Lower lobe of right lung (tissue), 2 donors: Measurements from ENCODE around the gene BCL10. TPM values are rescaled to one million over a fixed set of nuclear protein-coding genes. Genes with fewer than 3 reads are reported as not detected.

ENCODE experiments used
- ATAC-seq, 2 donors: fragments of 200-7000 bp; cut with Tn5 transposase; one replicate each; pipeline ENCODE4 v1.9.1; 2020 to 2022; ENCODE audit warnings: mild to moderate bottlenecking in 2 of 2, moderate library complexity in 2 of 2
- DNase-seq: peaks from one replicate; pipeline ENCODE4 v3.0.0-alpha.2; 2020
- H3K27ac ChIP-seq: fragments of 200-600 bp; one replicate; pipeline ENCODE4 v1.8.0; 2022
- H3K27me3 ChIP-seq: fragments of 200-600 bp; one replicate; pipeline ENCODE4 v1.8.0; 2022; ENCODE audit warnings: low read depth
- H3K36me3 ChIP-seq: fragments of 200-600 bp; one replicate; pipeline ENCODE4 v1.8.0; 2022; ENCODE audit warnings: mild to moderate bottlenecking
- H3K4me1 ChIP-seq: fragments of 200-600 bp; one replicate; pipeline ENCODE4 v1.8.0; 2022
- H3K4me3 ChIP-seq: fragments of 200-600 bp; one replicate; pipeline ENCODE4 v1.8.0; 2022; ENCODE audit warnings: mild to moderate bottlenecking
- H3K9me3 ChIP-seq: fragments of 200-600 bp; one replicate; pipeline ENCODE4 v1.8.0; 2022
- CTCF ChIP-seq: fragments of 200-600 bp; IDR thresholded peaks from one replicate; pipeline ENCODE4 v1.8.0; 2022; ENCODE audit warnings: antibody characterized with exemption, mild to moderate bottlenecking
- intact Hi-C: fragments of 100-400 bp; cut with DNase I; formaldehyde crosslinking; loops from one replicate; pipeline ENCODE4 v1.11.0; 2022
- total RNA-seq: library from RNA; stranded (reverse); fragmentation: NEBNext Ultra II Directional; extraction: Animal tissue kit (Norgen Biotek cat#: 25700); gene quantifications from one replicate; pipeline ENCODE4 v1.2.1, GENCODE V29; 2021
- donor health status: DM: no; HTN: yes; CAD: no; lungs with severe emphysema.

Gene BCL10
- total RNA-seq, 1 donor from 2014 or later = 27.4 TPM

- H3K27me3 ChIP-seq = no peaks in the 10 kb centered on the region
- TF ChIP-seq CTCF = no peak
- H3K4me1 ChIP-seq = peaks cover 11% of the 10 kb centered on the region
- H3K27ac ChIP-seq = no peak overlapping the region
- ATAC-seq = peak in 1 of 2 donors; percentile 34
- H3K4me3 ChIP-seq = no peak overlapping the region
- H3K36me3 ChIP-seq = no peaks in the 10 kb centered on the region
- intact Hi-C loops = loop anchor here (5.0 kb wide), 1 partner anchor 268 kb away; no protein-coding TSS in a partner anchor
- DNase-seq = no peak
- no peaks in the 10 kb centered on the region for H3K9me3 ChIP-seq
These were observed 32.5 kb upstream of the BCL10 start for GRCh38 chr1:85308833-85309350.

- Histone ChIP-seq H3K4me1 (peaks cover 11% of the 10 kb centered on the region), H3K9me3 (no peaks in the 10 kb centered on the region), H3K27ac (no peak overlapping the region), H3K27me3 (no peaks in the 10 kb centered on the region), H3K4me3 (peak overlapping the region; percentile 8), H3K36me3 (no peaks in the 10 kb centered on the region)
- DNase-seq (peak; percentile 87), ATAC-seq (peak; percentile 95 to 98)
- TF ChIP-seq CTCF = peak; percentile 94
- intact Hi-C loops = loop anchor here (5.0 kb wide), 1 partner anchor 269 kb away; no protein-coding TSS in a partner anchor
These were observed 31.8 kb upstream of the BCL10 start for GRCh38 chr1:85307987-85308832.

GRCh38 chr1:85306236-85306635, 29.8 kb upstream of the BCL10 start:
- no peaks in the 10 kb centered on the region for H3K36me3 ChIP-seq
- no peak overlapping the region for H3K4me3 ChIP-seq
- DNase-seq (no peak), ATAC-seq (no peak)
- intact Hi-C loops = loop anchor here (5.0 kb wide), 1 partner anchor 271 kb away; no protein-coding TSS in a partner anchor
- H3K27ac ChIP-seq = no peak overlapping the region
- no peak for TF ChIP-seq CTCF
- H3K9me3 ChIP-seq = no peaks in the 10 kb centered on the region
- no peaks in the 10 kb centered on the region for H3K27me3 ChIP-seq
- H3K4me1 ChIP-seq = peaks cover 11% of the 10 kb centered on the region

- intact Hi-C loops = no loop called here
These were observed 27.2 kb upstream of the BCL10 start for GRCh38 chr1:85303440-85304162.

More at GRCh38 chr1:85303440-85304162, 27.2 kb upstream of the BCL10 start:
- ATAC-seq = no peak
- no peak overlapping the region for H3K4me3 ChIP-seq
- no peaks in the 10 kb centered on the region for H3K36me3 ChIP-seq
- peaks cover 11% of the 10 kb centered on the region for H3K4me1 ChIP-seq
- no peaks in the 10 kb centered on the region for H3K9me3 ChIP-seq
- no peaks in the 10 kb centered on the region for H3K27me3 ChIP-seq
- DNase-seq = no peak
- TF ChIP-seq CTCF = no peak
- no peak overlapping the region for H3K27ac ChIP-seq
